Activated CD4-positive, alpha-beta T cell treated with anti-CD3 and anti-CD28 coated beads, Interleukin-10, Interleukin-2, amounts not matched to agents 100 ng/mL and 50 ng/mL, durations not matched to agents 16 hours and 8 hours (primary cell): ENCODE data around the gene SLC25A48.

Experiments
- DNase-seq: peaks from one replicate; pipeline ENCODE4 v3.0.0-alpha.2; 2020

Gene SLC25A48

GRCh38 chr5:135834639-135835529 lies at the start of gene SLC25A48:
Gene SLC25A48 (plus strand): TSS chr5:135834663. CDS start chr5:135834848, 185 bp downstream.
- DNase-seq: peak; percentile 68

- no peak for DNase-seq
These were observed 33.8 kb upstream of the SLC25A48 start for GRCh38 chr5:135800656-135801055.

- no peak for DNase-seq
These were observed 24.1 kb upstream of the SLC25A48 start for GRCh38 chr5:135810188-135810943.

- DNase-seq: no peak
These were observed 23.5 kb upstream of the SLC25A48 start for GRCh38 chr5:135811007-135811406.

- DNase-seq: no peak
These were observed 20.7 kb upstream of the SLC25A48 start for GRCh38 chr5:135813758-135814157.

- no peak for DNase-seq
These were observed 20.1 kb upstream of the SLC25A48 start for GRCh38 chr5:135814316-135814715.

- DNase-seq: no peak
These were observed 19.7 kb upstream of the SLC25A48 start for GRCh38 chr5:135814812-135815211.

GRCh38 chr5:135821061-135821801 lies 13.2 kb upstream of the SLC25A48 start:
- no peak for DNase-seq

- DNase-seq: no peak
These were observed 12.7 kb upstream of the SLC25A48 start for GRCh38 chr5:135821802-135822201.

GRCh38 chr5:135822286-135822685 lies 12.2 kb upstream of the SLC25A48 start:
- DNase-seq: no peak

- DNase-seq: no peak
These were observed 11.5 kb upstream of the SLC25A48 start for GRCh38 chr5:135822959-135823358.

GRCh38 chr5:135823881-135824280 lies 10.6 kb upstream of the SLC25A48 start:
- DNase-seq: no peak

GRCh38 chr5:135824541-135825041 lies 9.9 kb upstream of the SLC25A48 start:
- no peak for DNase-seq

GRCh38 chr5:135825373-135826220 lies 8.9 kb upstream of the SLC25A48 start:
- no peak for DNase-seq

- DNase-seq: no peak
These were observed 8.3 kb upstream of the SLC25A48 start for GRCh38 chr5:135826221-135826525.

GRCh38 chr5:135826994-135827671 lies 7.3 kb upstream of the SLC25A48 start:
- DNase-seq: no peak

GRCh38 chr5:135827965-135828781 lies 6.3 kb upstream of the SLC25A48 start:
- no peak for DNase-seq

- no peak for DNase-seq
These were observed 5.7 kb upstream of the SLC25A48 start for GRCh38 chr5:135828782-135829127.

GRCh38 chr5:135829179-135829578 lies 5.3 kb upstream of the SLC25A48 start:
- DNase-seq: no peak

GRCh38 chr5:135829681-135830383 lies 4.6 kb upstream of the SLC25A48 start:
- DNase-seq: peak; percentile 57
